OCI-LY7 (cell line): ENCODE measurements around the gene CLDN19.

Experiments used
- EZH2phosphoT487 ChIP-seq: fragments of 200-600 bp; sonication (generic); IDR thresholded peaks from 2 replicates; pipeline ENCODE4 v1.6.1; 2018; ENCODE audit warnings: low read depth, borderline replicate concordance, mild to moderate bottlenecking, mixed run types, antibody characterized with exemption, low read length, moderate library complexity, mixed read lengths
- TF ChIP-seq, protein P1 (sequence below): fragments of 200-600 bp; sonication (generic); conservative IDR thresholded peaks from 2 replicates; pipeline ENCODE4 v1.5.1; 2014; ENCODE audit warnings: mild to moderate bottlenecking, antibody characterized with exemption, low read length, moderate library complexity, mixed read lengths

DNA sequence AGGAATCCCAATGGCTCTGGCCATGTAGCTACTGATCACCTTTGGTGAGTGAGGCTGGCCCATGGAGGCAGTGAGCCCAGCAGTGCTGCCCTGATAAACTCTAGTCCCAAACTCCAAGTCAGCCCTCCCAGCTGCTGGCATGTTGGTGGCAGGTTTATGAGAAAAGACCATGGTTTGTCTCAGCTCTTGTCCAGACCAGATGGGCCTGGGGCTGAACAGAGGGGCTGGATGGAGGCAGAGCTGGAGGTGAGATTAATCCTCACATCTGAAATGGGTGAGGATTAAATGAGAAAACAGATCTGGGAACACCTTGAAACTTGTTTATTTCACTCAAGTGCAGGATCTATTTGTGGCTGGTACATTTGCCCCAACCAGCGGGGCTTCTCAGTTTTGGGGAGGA is 48.0 kb upstream of the CLDN19 start:
- TF ChIP-seq, protein P1, sequence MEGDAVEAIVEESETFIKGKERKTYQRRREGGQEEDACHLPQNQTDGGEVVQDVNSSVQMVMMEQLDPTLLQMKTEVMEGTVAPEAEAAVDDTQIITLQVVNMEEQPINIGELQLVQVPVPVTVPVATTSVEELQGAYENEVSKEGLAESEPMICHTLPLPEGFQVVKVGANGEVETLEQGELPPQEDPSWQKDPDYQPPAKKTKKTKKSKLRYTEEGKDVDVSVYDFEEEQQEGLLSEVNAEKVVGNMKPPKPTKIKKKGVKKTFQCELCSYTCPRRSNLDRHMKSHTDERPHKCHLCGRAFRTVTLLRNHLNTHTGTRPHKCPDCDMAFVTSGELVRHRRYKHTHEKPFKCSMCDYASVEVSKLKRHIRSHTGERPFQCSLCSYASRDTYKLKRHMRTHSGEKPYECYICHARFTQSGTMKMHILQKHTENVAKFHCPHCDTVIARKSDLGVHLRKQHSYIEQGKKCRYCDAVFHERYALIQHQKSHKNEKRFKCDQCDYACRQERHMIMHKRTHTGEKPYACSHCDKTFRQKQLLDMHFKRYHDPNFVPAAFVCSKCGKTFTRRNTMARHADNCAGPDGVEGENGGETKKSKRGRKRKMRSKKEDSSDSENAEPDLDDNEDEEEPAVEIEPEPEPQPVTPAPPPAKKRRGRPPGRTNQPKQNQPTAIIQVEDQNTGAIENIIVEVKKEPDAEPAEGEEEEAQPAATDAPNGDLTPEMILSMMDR, result no peak
- TF ChIP-seq EZH2phosphoT487, result no peak
